GM23338 (cell line): ENCODE measurements around the gene AHCYL1.

Experiments
- CTCF ChIP-seq, 2 experiments: fragments of 200-600 bp in 1 of 2; sonication (generic) in 1 of 2; conservative IDR thresholded peaks; 2 replicates each; pipeline versions ENCODE4 v1.5.1 to v1.6.1; 2016 to 2017; ENCODE audit warnings: antibody characterized with exemption in 2 of 2, low read depth in 2 of 2, mild to moderate bottlenecking in 2 of 2, moderate library complexity in 1 of 2
- POLR2AphosphoS5 ChIP-seq: IDR thresholded peaks from 2 replicates; pipeline ENCODE4 v1.6.1; 2016; ENCODE audit warnings: antibody characterized with exemption, low read depth
- REST ChIP-seq: IDR thresholded peaks from one replicate; pipeline ENCODE4 v1.6.1; 2018; ENCODE audit warnings: antibody characterized with exemption; ENCODE audit not compliant: unreplicated experiment

- TF ChIP-seq CTCF (conservative IDR thresholded peaks at IDR 0.05; ENCODE audit: low read depth in 2 of 2): no peak
- no peak for TF ChIP-seq REST
- no peak for TF ChIP-seq POLR2AphosphoS5
Observed at GRCh38 chr1:110065841-110066240, 81.3 kb downstream of the AHCYL1 start.
